ENCODE results near the gene AP4S1.

DNA sequence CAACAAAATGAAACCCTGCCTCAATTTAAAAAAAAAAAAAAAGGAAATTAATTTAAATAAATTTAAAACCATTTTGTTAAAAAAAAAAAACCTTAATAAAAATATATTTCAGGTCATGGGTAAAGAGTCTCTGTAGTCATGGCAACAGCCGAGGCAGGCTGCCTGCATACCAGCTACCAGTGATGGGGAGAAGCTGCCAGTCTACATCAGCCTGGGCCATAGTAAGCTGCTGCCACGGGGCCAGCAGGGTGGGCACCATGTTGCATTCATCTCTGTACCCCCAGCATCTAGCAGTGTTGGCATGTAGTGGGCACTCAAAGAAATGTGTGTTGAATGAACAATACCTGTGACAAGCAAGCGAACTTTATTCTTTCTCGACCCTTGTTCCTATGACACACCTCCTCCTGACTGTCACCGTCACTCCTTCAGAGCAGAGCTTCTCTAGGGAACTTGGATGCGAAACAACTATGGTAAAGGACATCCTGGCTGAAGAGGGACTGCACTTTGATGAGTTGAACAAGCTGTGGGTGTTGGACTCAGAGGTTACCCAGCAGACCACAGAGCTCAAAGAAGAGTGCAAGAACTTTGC lies 7.3 kb upstream of the AP4S1 start:
- TF ChIP-seq, protein P1, sequence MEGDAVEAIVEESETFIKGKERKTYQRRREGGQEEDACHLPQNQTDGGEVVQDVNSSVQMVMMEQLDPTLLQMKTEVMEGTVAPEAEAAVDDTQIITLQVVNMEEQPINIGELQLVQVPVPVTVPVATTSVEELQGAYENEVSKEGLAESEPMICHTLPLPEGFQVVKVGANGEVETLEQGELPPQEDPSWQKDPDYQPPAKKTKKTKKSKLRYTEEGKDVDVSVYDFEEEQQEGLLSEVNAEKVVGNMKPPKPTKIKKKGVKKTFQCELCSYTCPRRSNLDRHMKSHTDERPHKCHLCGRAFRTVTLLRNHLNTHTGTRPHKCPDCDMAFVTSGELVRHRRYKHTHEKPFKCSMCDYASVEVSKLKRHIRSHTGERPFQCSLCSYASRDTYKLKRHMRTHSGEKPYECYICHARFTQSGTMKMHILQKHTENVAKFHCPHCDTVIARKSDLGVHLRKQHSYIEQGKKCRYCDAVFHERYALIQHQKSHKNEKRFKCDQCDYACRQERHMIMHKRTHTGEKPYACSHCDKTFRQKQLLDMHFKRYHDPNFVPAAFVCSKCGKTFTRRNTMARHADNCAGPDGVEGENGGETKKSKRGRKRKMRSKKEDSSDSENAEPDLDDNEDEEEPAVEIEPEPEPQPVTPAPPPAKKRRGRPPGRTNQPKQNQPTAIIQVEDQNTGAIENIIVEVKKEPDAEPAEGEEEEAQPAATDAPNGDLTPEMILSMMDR (IDR thresholded peaks at IDR 0.05) = no peak
- TF ChIP-seq POLR2A (IDR thresholded peaks at IDR 0.05) = no peak
